Measurements from ENCODE around the gene SUGCT. TPM values are rescaled to one million over a fixed set of nuclear protein-coding genes. Genes with fewer than 3 reads are reported as not detected.

The SUGCT gene
- total RNA-seq, 2 experiments from 2014 or later: 0.44 to 0.57 TPM

GRCh38 chr7:40833191-40833887, 698.5 kb downstream of the SUGCT start:
- no peaks in the 10 kb centered on the region for H3K36me3 Mint-ChIP-seq
- peaks cover 1% of the 10 kb centered on the region for H3K9me3 Mint-ChIP-seq
- H3K27ac Mint-ChIP-seq: no peak overlapping the region
- peaks cover 7% of the 10 kb centered on the region for H3K27me3 Mint-ChIP-seq
- no peak overlapping the region for H3K4me3 Mint-ChIP-seq
- ATAC-seq (ENCODE audit: low read depth): no peak
- POLR2A ChIA-PET: no interaction called here
- DNase-seq: no peak
- H3K4me1 Mint-ChIP-seq: no peaks in the 10 kb centered on the region

DNA sequence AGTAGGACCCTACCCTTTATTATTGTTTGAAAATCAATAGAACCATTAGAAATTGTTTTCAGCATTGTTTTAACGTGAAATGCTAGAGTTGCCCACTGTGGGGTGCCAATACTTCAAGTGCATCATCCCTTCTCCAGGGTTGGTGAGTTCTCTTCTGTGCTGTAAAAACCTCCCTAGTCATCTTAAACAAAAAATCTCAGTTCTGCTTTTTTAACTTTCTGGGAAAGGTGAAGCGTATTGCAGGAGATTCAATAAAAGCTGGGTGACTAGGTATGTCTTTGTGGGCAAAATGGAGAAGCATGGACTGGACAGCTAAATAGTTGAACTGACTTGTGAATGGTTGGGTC, 699.1 kb downstream of the SUGCT start:
- Mint-ChIP-seq H3K36me3 (no peaks in the 10 kb centered on the region), H3K4me3 (no peak overlapping the region), H3K27ac (no peak overlapping the region), H3K4me1 (no peaks in the 10 kb centered on the region), H3K9me3 (peaks cover 1% of the 10 kb centered on the region), H3K27me3 (peaks cover 7% of the 10 kb centered on the region)
- POLR2A ChIA-PET: no interaction called here
- DNase-seq (no peak), ATAC-seq (ENCODE audit: low read depth) (no peak)

DNA sequence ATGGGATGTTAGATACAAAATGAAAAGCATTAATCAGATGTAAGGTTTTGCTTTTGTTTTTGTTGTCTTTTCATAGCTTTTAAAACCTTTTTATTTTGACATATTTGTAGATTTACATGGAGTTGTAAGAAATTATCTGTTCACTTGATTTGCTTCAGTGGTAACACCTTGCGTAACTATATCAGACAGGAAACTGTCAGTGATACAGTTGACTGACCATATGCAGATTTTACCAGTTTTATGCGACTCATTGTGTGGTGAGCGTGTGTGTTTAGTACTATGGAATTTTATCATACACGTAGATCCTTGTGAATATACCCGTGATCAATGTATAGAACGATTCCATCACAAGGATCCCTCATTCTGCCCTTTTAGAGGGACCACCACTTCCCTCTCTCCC, 701.4 kb downstream of the SUGCT start:
- POLR2A ChIA-PET: no interaction called here
- peaks cover 3% of the 10 kb centered on the region for H3K9me3 Mint-ChIP-seq
- no peak for ATAC-seq (ENCODE audit: low read depth)
- H3K27ac Mint-ChIP-seq: no peak overlapping the region
- no peak overlapping the region for H3K4me3 Mint-ChIP-seq
- no peak for DNase-seq
- H3K27me3 Mint-ChIP-seq: peaks cover 7% of the 10 kb centered on the region
- no peaks in the 10 kb centered on the region for H3K4me1 Mint-ChIP-seq
- no peaks in the 10 kb centered on the region for H3K36me3 Mint-ChIP-seq

GRCh38 chr7:40839881-40840280, 705.1 kb downstream of the SUGCT start:
- Mint-ChIP-seq H3K27ac (no peak overlapping the region), H3K4me3 (no peak overlapping the region), H3K36me3 (no peaks in the 10 kb centered on the region), H3K4me1 (no peaks in the 10 kb centered on the region), H3K27me3 (peaks cover 10% of the 10 kb centered on the region), H3K9me3 (peaks cover 2% of the 10 kb centered on the region)
- POLR2A ChIA-PET: no interaction called here
- no peak for ATAC-seq (ENCODE audit: low read depth)
- no peak for DNase-seq

- DNase-seq: no peak
- no peak overlapping the region for H3K27ac Mint-ChIP-seq
- H3K4me3 Mint-ChIP-seq: no peak overlapping the region
- H3K36me3 Mint-ChIP-seq: no peaks in the 10 kb centered on the region
- H3K27me3 Mint-ChIP-seq: peaks cover 2% of the 10 kb centered on the region
- H3K9me3 Mint-ChIP-seq: peaks cover 2% of the 10 kb centered on the region
- POLR2A ChIA-PET: no interaction called here
- ATAC-seq (ENCODE audit: low read depth): no peak
- no peaks in the 10 kb centered on the region for H3K4me1 Mint-ChIP-seq
Observed at GRCh38 chr7:40840990-40841389, 706.2 kb downstream of the SUGCT start.

DNA sequence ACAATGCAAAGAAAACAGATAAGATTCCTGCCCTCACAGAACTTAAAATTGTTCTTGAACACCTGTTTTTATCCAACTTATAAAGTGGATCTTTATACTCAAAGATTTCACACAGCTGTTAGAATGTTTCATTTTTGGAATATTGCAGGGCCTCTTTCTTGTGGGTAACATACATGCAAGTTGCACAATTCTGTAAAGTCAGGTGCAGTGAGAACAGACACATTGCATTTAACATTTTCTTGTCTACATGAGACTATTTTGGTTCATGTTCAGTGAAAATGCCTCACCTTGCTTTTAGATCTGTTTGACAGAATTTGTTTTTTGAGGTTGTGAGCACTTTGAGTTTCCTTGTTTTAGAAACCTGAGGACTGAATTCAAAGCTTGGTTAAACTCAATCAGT, 707.8 kb downstream of the SUGCT start:
- peaks cover 2% of the 10 kb centered on the region for H3K9me3 Mint-ChIP-seq
- no peak overlapping the region for H3K4me3 Mint-ChIP-seq
- H3K4me1 Mint-ChIP-seq: no peaks in the 10 kb centered on the region
- DNase-seq: no peak
- peaks cover 2% of the 10 kb centered on the region for H3K27me3 Mint-ChIP-seq
- ATAC-seq (ENCODE audit: low read depth): no peak
- no peaks in the 10 kb centered on the region for H3K36me3 Mint-ChIP-seq
- POLR2A ChIA-PET: no interaction called here
- H3K27ac Mint-ChIP-seq: no peak overlapping the region

GRCh38 chr7:40843338-40843985, 708.7 kb downstream of the SUGCT start:
- no peak for DNase-seq
- Mint-ChIP-seq H3K9me3 (peaks cover 2% of the 10 kb centered on the region), H3K36me3 (no peaks in the 10 kb centered on the region), H3K27ac (no peak overlapping the region), H3K4me3 (no peak overlapping the region), H3K27me3 (peaks cover 2% of the 10 kb centered on the region), H3K4me1 (no peaks in the 10 kb centered on the region)
- ATAC-seq (ENCODE audit: low read depth): no peak
- POLR2A ChIA-PET: no interaction called here

DNA sequence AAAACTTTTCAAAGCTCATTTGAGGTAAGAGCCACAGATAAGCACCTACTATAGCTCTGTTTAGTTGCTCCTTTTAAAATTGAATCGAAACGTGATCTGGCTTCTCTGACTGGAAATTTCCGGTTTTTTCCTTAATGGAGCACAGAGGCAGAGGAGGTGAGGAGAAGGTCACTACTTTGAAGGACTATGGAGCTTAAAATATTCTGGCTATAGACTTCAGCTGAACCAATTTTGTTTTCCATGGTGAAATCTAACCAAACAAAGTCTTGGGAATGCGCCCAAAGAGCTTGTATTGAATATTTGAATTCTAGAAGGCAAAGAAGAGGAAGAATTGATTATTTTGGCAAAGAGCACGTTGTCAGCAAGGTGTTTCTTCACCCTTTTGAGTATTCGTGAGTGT, 711.1 kb downstream of the SUGCT start:
- no peak overlapping the region for H3K4me3 Mint-ChIP-seq
- ATAC-seq (ENCODE audit: low read depth) (no peak), DNase-seq (no peak)
- no peak overlapping the region for H3K27ac Mint-ChIP-seq
- no peaks in the 10 kb centered on the region for H3K9me3 Mint-ChIP-seq
- no peaks in the 10 kb centered on the region for H3K36me3 Mint-ChIP-seq
- peaks cover 2% of the 10 kb centered on the region for H3K27me3 Mint-ChIP-seq
- POLR2A ChIA-PET: no interaction called here
- no peaks in the 10 kb centered on the region for H3K4me1 Mint-ChIP-seq

- no peak for ATAC-seq (ENCODE audit: low read depth)
- no peak for DNase-seq
- Mint-ChIP-seq H3K27ac (no peak overlapping the region), H3K4me3 (no peak overlapping the region), H3K9me3 (no peaks in the 10 kb centered on the region), H3K4me1 (no peaks in the 10 kb centered on the region), H3K27me3 (peaks cover 1% of the 10 kb centered on the region), H3K36me3 (no peaks in the 10 kb centered on the region)
- POLR2A ChIA-PET: no interaction called here
Observed at GRCh38 chr7:40847921-40848320, 713.1 kb downstream of the SUGCT start.

DNA sequence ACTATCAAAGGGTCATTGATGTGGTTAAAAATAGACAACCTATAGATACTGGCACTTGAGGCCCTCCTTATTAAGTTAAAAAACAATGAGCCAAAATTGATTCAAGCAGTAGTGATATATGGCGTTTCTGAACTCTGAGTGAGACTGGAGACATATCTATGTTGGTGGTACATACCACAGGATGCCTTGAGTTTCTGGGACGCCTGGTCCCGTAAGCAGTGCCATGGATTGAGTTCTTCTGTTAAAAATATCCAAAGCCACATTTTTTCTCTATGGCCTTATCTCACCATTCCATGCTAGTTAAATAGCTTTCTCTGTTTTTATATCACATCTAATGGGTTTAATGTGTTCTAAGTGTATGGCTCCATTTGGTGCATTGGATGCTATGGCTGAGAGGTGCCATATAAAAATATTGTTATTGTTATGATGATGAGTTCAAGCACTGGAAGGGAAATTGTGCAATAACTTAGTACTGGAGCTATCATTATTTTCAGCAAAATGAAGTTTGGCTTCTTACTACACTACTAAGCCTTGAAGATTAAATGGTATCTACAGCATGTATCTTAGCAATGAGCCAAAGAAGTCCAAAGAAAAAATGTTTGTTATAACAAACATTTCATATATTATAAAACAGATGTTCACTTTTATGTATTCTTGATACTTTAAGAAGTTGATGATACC, 713.9 kb downstream of the SUGCT start:
- no peaks in the 10 kb centered on the region for H3K27me3 Mint-ChIP-seq
- H3K9me3 Mint-ChIP-seq: no peaks in the 10 kb centered on the region
- H3K4me3 Mint-ChIP-seq: no peak overlapping the region

GRCh38 chr7:40850017-40850416, 715.2 kb downstream of the SUGCT start:
- Mint-ChIP-seq H3K4me3 (no peak overlapping the region), H3K9me3 (no peaks in the 10 kb centered on the region), H3K27ac (no peak overlapping the region), H3K27me3 (no peaks in the 10 kb centered on the region), H3K4me1 (no peaks in the 10 kb centered on the region), H3K36me3 (no peaks in the 10 kb centered on the region)
- POLR2A ChIA-PET: no interaction called here
- no peak for ATAC-seq (ENCODE audit: low read depth)
- DNase-seq: no peak

More for the DNA sequence above, 713.9 kb downstream of the SUGCT start:
- no peaks in the 10 kb centered on the region for H3K4me1 Mint-ChIP-seq
- DNase-seq: no peak
- ATAC-seq (ENCODE audit: low read depth): no peak
- no peaks in the 10 kb centered on the region for H3K36me3 Mint-ChIP-seq
- no peak overlapping the region for H3K27ac Mint-ChIP-seq
- POLR2A ChIA-PET: no interaction called here

GRCh38 chr7:40851001-40851400, 716.2 kb downstream of the SUGCT start:
- H3K4me3 Mint-ChIP-seq: no peak overlapping the region
- H3K27ac Mint-ChIP-seq: no peak overlapping the region
- no peaks in the 10 kb centered on the region for H3K36me3 Mint-ChIP-seq
- no peaks in the 10 kb centered on the region for H3K4me1 Mint-ChIP-seq
- no peak for DNase-seq
- POLR2A ChIA-PET: no interaction called here
- ATAC-seq (ENCODE audit: low read depth): no peak
- H3K9me3 Mint-ChIP-seq: no peaks in the 10 kb centered on the region
- H3K27me3 Mint-ChIP-seq: peaks cover under 1% of the 10 kb centered on the region

DNA sequence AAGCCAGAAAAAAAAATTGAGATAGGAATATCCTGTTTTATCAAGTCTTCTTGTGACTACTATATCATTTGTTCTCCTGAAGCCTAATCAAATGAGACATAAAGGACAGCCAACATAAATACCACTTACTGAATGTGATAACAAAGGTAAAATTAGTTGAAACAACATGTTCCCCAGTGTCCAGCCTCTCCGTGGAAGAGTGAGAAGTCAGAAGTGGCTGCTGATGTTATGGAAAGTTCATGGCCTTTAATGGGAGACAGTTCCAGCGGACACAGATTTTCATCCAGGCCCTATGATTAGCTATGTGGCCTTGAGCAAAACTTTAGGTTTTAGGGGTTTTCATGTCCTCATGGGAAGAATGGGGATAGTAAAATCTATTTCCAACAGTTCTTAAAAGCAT, 724.3 kb downstream of the SUGCT start:
- POLR2A ChIA-PET: no interaction called here
- ATAC-seq (ENCODE audit: low read depth): no peak
- DNase-seq: no peak
- no peak overlapping the region for H3K4me3 Mint-ChIP-seq
- H3K27me3 Mint-ChIP-seq: peaks cover 2% of the 10 kb centered on the region
- no peaks in the 10 kb centered on the region for H3K36me3 Mint-ChIP-seq
- no peaks in the 10 kb centered on the region for H3K4me1 Mint-ChIP-seq
- H3K9me3 Mint-ChIP-seq: no peaks in the 10 kb centered on the region
- H3K27ac Mint-ChIP-seq: no peak overlapping the region

DNA sequence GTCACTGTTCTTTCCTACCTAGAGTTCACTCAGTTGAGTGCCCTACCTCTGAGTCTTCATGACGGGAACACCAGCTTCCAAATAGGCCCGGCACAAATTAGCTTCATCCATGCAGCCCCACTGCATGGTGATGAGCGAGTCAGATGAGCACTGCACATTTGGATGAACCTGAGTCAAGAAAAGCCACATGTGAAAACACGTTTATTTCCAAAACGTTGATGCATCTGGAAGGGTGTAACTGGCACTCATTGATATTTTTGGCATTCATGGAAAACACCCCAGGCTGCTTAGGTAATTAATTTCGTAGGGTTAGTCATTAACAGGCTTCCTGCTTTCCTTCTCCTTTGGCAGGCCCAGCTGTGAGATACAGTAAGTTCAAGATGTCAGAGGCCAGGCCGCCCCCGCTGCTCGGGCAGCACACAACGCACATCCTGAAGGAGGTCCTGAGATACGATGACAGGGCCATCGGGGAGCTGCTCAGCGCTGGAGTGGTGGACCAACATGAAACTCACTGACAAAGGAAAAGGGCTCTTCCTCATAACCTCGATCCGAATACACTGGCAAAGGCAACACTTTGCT, 725.2 kb downstream of the SUGCT start:
- Mint-ChIP-seq H3K4me3 (no peak overlapping the region), H3K9me3 (no peaks in the 10 kb centered on the region), H3K27ac (no peak overlapping the region), H3K4me1 (no peaks in the 10 kb centered on the region), H3K36me3 (no peaks in the 10 kb centered on the region), H3K27me3 (peaks cover 2% of the 10 kb centered on the region)
- DNase-seq (no peak), ATAC-seq (ENCODE audit: low read depth) (no peak)
- POLR2A ChIA-PET: no interaction called here

Measured in activated naive CD8-positive, alpha-beta T cell treated with anti-CD3 and anti-CD28 coated beads, Interleukin-2, amount 10 ng/mL, durations not matched to agents 7 days and 5 days (primary cell).